Endothelial cell of umbilical vein (primary cell): ENCODE measurements around the gene BIRC5.

ENCODE experiments used
- EZH2 ChIP-seq: IDR thresholded peaks from 2 replicates; pipeline ENCODE4 v1.6.1; 2012; ENCODE audit warnings: borderline replicate concordance, low read depth, mild to moderate bottlenecking, moderate library complexity, low read length, inconsistent platforms; ENCODE audit not compliant: severe bottlenecking
- GATA2 ChIP-seq: IDR thresholded peaks from 2 replicates; pipeline ENCODE4 v1.7.0; 2011; ENCODE audit warnings: low read depth, mild to moderate bottlenecking, moderate library complexity, mixed read lengths, low read length; ENCODE audit not compliant: insufficient read length, insufficient read depth
- JUN ChIP-seq: IDR thresholded peaks from 2 replicates; pipeline ENCODE4 v1.6.1; 2011; ENCODE audit warnings: borderline replicate concordance, low read depth; ENCODE audit not compliant: insufficient read length, insufficient read depth
- POLR2A ChIP-seq: IDR thresholded peaks from 2 replicates; pipeline ENCODE4 v1.6.1; 2012; ENCODE audit warnings: low read depth, mild to moderate bottlenecking, control low read depth, low read length
- POLR2AphosphoS5 ChIP-seq: IDR thresholded peaks from 2 replicates; pipeline ENCODE4 v1.6.1; 2012; ENCODE audit warnings: low read depth, mild to moderate bottlenecking, control low read depth, low read length, moderate library complexity; ENCODE audit not compliant: insufficient read depth
- TF ChIP-seq, protein P1 (sequence below), 2 donors: IDR thresholded peaks; 1 replicate in 1 of 2; 2 replicates in 1 of 2; pipeline ENCODE4 v1.5.1; 2011; ENCODE audit warnings: low read length in 2 of 2, mild to moderate bottlenecking in 2 of 2, moderate library complexity in 2 of 2, control low read depth in 1 of 2, inconsistent platforms in 1 of 2, low read depth in 1 of 2; ENCODE audit not compliant: insufficient read depth in 1 of 2; ENCODE audit errors: extremely low read depth in 1 of 2
- TF ChIP-seq, protein P2 (sequence below): IDR thresholded peaks from 2 replicates; pipeline ENCODE4 v1.6.1; 2011; ENCODE audit not compliant: insufficient read depth, insufficient read length

DNA sequence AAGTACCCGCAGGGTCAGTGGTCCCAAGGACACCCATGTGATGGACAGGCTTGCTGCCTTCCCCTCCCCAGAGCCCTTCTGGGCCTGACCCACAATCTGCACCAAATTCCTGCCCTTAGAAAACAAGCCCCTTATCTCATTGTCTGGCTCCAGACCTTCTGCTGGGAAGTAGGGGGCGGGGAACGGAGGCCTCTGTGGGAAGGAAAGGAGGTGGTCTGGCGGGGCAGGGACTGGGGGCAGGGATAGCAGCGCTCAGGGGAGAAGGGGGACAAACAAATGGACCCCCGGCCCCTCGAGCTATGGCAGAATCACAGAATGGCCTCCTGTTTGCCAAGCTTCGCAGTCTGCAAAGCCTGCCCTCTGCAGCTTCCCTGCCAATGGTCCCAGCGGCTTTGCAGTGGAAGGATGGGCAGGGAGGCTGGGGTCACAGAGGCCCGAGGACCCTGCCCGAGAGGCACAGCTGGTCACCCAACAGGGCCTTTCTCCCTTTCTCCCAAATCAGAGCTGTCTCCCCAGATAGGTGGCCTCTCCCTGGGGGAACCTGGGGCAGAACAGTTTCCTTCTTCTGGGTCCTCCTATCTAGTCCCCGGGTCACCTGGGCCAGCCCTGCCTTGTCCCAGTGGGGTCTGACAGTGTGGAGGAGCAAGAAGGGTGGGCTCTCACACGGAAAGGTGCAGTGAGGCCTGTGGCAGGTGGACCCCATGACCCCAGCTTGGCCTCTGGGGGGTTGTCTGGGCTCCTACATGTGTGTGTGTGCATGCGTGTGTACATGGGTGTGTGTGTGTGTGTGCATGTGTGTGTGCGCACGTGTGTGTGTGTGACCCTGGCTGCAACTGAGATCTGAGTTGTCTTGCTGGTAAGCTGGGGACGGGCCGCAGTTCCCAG lies 42.9 kb downstream of the BIRC5 start:
- no peak for TF ChIP-seq EZH2
- TF ChIP-seq, protein P1, sequence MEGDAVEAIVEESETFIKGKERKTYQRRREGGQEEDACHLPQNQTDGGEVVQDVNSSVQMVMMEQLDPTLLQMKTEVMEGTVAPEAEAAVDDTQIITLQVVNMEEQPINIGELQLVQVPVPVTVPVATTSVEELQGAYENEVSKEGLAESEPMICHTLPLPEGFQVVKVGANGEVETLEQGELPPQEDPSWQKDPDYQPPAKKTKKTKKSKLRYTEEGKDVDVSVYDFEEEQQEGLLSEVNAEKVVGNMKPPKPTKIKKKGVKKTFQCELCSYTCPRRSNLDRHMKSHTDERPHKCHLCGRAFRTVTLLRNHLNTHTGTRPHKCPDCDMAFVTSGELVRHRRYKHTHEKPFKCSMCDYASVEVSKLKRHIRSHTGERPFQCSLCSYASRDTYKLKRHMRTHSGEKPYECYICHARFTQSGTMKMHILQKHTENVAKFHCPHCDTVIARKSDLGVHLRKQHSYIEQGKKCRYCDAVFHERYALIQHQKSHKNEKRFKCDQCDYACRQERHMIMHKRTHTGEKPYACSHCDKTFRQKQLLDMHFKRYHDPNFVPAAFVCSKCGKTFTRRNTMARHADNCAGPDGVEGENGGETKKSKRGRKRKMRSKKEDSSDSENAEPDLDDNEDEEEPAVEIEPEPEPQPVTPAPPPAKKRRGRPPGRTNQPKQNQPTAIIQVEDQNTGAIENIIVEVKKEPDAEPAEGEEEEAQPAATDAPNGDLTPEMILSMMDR (IDR thresholded peaks at IDR 0.05; ENCODE audit: extremely low read depth in 1 of 2, insufficient read depth in 1 of 2, low read depth in 1 of 2, low read length in 2 of 2): no peak
- TF ChIP-seq, protein P2, sequence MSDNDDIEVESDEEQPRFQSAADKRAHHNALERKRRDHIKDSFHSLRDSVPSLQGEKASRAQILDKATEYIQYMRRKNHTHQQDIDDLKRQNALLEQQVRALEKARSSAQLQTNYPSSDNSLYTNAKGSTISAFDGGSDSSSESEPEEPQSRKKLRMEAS: no peak
- no peak for TF ChIP-seq POLR2A
- TF ChIP-seq GATA2: no peak
- no peak for TF ChIP-seq POLR2AphosphoS5
- no peak for TF ChIP-seq JUN
